Subcutaneous abdominal adipose tissue (tissue), 5 donors: ENCODE measurements around the gene HOXA3.

Experiments
- H3K27ac ChIP-seq: one replicate; pipeline ENCODE4 v1.7.0; 2013; ENCODE audit warnings: low read depth, mild to moderate bottlenecking, inconsistent platforms, low read length, moderate library complexity
- H3K27me3 ChIP-seq, 5 donors: one replicate each; pipeline ENCODE4 v1.7.0; 2013; ENCODE audit warnings: low read length in 5 of 5, inconsistent platforms in 1 of 5; ENCODE audit not compliant: control insufficient read depth in 5 of 5, insufficient read depth in 4 of 5
- H3K36me3 ChIP-seq, 5 donors: one replicate each; pipeline ENCODE4 v1.7.0; 2013; ENCODE audit warnings: low read length in 5 of 5; ENCODE audit not compliant: control insufficient read depth in 5 of 5, insufficient read depth in 5 of 5
- H3K4me1 ChIP-seq, 5 donors: one replicate each; pipeline ENCODE4 v1.7.0; 2013; ENCODE audit warnings: low read length in 5 of 5, mild to moderate bottlenecking in 3 of 5, moderate library complexity in 1 of 5; ENCODE audit not compliant: control insufficient read depth in 5 of 5, insufficient read depth in 5 of 5
- H3K4me3 ChIP-seq, 5 donors: one replicate each; pipeline ENCODE4 v1.7.0; 2013; ENCODE audit warnings: low read length in 5 of 5, low read depth in 1 of 5
- H3K9ac ChIP-seq, 5 donors: one replicate each; pipeline ENCODE4 v1.7.0; 2013; ENCODE audit warnings: low read length in 5 of 5, mild to moderate bottlenecking in 4 of 5, moderate library complexity in 3 of 5
- H3K9me3 ChIP-seq, 5 donors: one replicate each; pipeline ENCODE4 v1.7.0; 2013; ENCODE audit warnings: low read length in 5 of 5; ENCODE audit not compliant: control insufficient read depth in 5 of 5
- donor health status: healthy.
- donor health status: healthy.
- donor health status: healthy.
- donor health status: healthy.
- donor health status: healthy.

The HOXA3 gene

GRCh38 chr7:27177795-27178320 is 25.5 kb upstream of the HOXA3 start:
- Histone ChIP-seq H3K4me3 (peak overlapping the region in 3 of 5 donors; percentile 13 to 63 (median 40)), H3K9ac (peak overlapping the region in 2 of 5 donors; percentile 40 to 52)

DNA sequence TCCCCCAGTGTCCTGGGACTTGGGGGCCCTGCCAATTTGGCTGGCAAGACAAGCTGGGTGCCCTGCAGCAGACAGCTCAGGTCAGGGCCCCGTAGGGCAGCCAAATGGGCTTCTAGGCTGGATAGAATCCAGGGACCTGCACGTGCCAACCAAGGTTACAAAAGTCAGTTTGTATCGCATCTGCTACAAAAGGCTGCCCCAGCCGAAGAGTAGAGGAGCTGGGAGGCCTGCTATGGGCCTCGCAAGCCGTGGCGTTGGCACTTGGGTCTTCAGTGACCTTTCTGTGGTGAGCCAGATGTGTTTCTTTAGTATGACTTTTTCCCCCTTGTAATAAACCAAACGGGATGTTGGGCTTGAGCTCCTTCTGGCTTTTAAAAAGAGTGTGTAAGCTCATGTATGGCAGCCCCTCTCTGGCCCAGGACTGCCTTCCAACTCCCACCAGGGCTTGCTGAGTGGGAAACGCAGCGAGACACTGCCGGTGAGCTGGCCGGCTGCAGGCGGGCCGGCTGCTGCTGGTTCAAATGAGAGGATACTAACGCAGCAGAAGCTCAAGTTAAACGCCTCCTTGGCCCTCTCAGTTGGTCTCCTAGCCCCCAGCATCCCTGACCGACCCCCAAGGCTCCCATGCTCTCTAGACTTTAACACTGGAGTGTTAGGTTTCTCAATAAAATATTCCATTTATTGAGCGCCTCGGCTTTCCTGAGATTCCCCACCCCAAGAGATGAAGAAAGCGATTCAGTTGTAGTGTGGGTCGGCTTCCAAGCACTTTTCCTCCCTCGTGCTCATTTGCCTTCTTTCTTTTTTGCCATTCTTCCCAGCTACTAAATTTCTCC is 24.8 kb upstream of the HOXA3 start:
- Histone ChIP-seq H3K27ac (peak overlapping the region; percentile 98), H3K4me1 (peaks cover 2 to 86% (median 78%) of the 10 kb centered on the region in 5 donors), H3K9me3 (no peaks in the 10 kb centered on the region), H3K27me3 (peaks cover 0 to 29% (median 13%) of the 10 kb centered on the region in 5 donors), H3K9ac (peak overlapping the region in 3 of 5 donors; percentile 16 to 52 (median 40)), H3K36me3 (no peaks in the 10 kb centered on the region), H3K4me3 (peak overlapping the region in 4 of 5 donors; percentile 6 to 40 (median 14))

More at GRCh38 chr7:27177795-27178320, 25.5 kb upstream of the HOXA3 start:
- Histone ChIP-seq H3K9me3 (no peaks in the 10 kb centered on the region), H3K27me3 (peaks cover 0 to 30% (median 19%) of the 10 kb centered on the region in 5 donors), H3K4me1 (peaks cover 2 to 85% (median 77%) of the 10 kb centered on the region in 5 donors), H3K36me3 (no peaks in the 10 kb centered on the region), H3K27ac (peak overlapping the region; percentile 98)

- no peaks in the 10 kb centered on the region for H3K36me3 ChIP-seq
- peak overlapping the region in 1 of 5 donors; percentile 13 for H3K4me3 ChIP-seq
- H3K9me3 ChIP-seq = no peaks in the 10 kb centered on the region
- H3K4me1 ChIP-seq = peaks cover 2 to 87% (median 82%) of the 10 kb centered on the region in 5 donors
- peaks cover 0 to 29% (median 9%) of the 10 kb centered on the region in 5 donors for H3K27me3 ChIP-seq
- peak overlapping the region; percentile 98 for H3K27ac ChIP-seq
- H3K9ac ChIP-seq = no peak overlapping the region
Measured at GRCh38 chr7:27176524-27176845, 24.1 kb upstream of the HOXA3 start.

- peak overlapping the region in 3 of 5 donors; percentile 13 to 24 (median 13) for H3K4me3 ChIP-seq
- peak overlapping the region in 1 of 5 donors; percentile 46 for H3K9ac ChIP-seq
- peaks cover 0 to 31% (median 9%) of the 10 kb centered on the region in 5 donors for H3K27me3 ChIP-seq
- peaks cover 2 to 88% (median 83%) of the 10 kb centered on the region in 5 donors for H3K4me1 ChIP-seq
- peak overlapping the region; percentile 98 for H3K27ac ChIP-seq
- no peaks in the 10 kb centered on the region for H3K36me3 ChIP-seq
- H3K9me3 ChIP-seq = no peaks in the 10 kb centered on the region
Measured at GRCh38 chr7:27175626-27176523, 23.5 kb upstream of the HOXA3 start.

- H3K9me3 ChIP-seq = no peaks in the 10 kb centered on the region
- H3K9ac ChIP-seq = peak overlapping the region in 2 of 5 donors; percentile 52 to 71
- peaks cover 2 to 91% (median 84%) of the 10 kb centered on the region in 5 donors for H3K4me1 ChIP-seq
- H3K27me3 ChIP-seq = peaks cover 0 to 25% (median 12%) of the 10 kb centered on the region in 5 donors
- H3K36me3 ChIP-seq = no peaks in the 10 kb centered on the region
- peak overlapping the region; percentile 98 for H3K27ac ChIP-seq
- peak overlapping the region in 4 of 5 donors; percentile 4 to 86 (median 78) for H3K4me3 ChIP-seq
Measured at GRCh38 chr7:27174874-27175625, 22.7 kb upstream of the HOXA3 start.

DNA sequence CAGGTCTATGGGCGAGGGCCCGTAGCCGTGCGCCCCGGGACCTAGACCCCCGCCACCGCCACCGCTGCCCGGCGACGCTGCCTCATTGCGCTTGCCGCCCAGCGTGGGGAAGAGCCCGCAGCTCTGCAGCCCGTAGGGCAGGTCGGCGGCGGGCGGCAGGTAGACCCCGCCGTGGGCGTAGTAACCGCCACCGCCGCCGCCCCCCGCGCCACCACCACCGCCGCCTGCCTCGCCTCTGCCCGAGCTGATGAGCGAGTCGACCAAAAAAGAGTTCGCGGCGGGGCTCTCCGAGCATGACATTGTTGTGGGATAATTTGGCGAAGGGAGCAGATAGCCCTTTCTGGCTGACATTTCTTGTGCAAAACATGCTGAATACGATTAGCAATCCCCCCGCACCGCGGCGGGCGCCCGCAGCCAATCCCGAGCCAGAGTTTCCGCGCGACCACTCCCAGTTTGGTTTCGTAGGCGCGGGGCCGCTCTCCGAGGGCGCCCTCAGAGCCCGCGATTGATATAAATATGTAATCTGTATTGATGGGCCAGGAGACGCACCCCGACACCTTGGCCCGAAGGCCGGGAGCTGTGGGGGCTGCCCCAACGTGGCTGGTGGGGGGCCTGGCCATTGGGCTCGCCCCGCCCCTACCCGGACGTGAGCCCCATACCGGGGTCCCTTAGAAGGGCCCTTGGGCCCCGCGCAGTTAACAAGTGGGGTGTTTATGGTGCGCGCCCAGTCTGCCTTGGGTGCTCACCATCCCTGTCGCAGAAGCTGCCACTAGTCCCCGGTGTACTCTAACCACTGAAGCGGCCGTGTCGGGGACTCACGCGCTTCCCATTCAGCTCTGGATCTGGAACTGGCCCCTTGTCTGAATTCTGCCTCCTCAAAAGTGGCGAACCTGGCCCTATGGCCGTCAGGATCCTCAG is 21.8 kb upstream of the HOXA3 start, which contains the start of gene HOXA10:
HOXA10 (minus strand) TSS at position 365 of the 918 bp plus-strand sequence; CDS start at position 351, 14 bp downstream.
- H3K4me1 ChIP-seq = peaks cover 0 to 90% (median 82%) of the 10 kb centered on the region in 5 donors
- peak within 1 kb of the TSS; percentile 98 for H3K27ac ChIP-seq
- H3K27me3 ChIP-seq = peaks cover 0 to 28% (median 12%) of the 10 kb centered on the region in 5 donors
- peak within 1 kb of the TSS; percentile 69 to 86 (median 76) for H3K4me3 ChIP-seq
- H3K9ac ChIP-seq = peak within 1 kb of the TSS in 4 of 5 donors; percentile 52 to 72 (median 67)
- H3K9me3 ChIP-seq = no peaks in the 10 kb centered on the region
- H3K36me3 ChIP-seq = no peaks in the 10 kb centered on the region

DNA sequence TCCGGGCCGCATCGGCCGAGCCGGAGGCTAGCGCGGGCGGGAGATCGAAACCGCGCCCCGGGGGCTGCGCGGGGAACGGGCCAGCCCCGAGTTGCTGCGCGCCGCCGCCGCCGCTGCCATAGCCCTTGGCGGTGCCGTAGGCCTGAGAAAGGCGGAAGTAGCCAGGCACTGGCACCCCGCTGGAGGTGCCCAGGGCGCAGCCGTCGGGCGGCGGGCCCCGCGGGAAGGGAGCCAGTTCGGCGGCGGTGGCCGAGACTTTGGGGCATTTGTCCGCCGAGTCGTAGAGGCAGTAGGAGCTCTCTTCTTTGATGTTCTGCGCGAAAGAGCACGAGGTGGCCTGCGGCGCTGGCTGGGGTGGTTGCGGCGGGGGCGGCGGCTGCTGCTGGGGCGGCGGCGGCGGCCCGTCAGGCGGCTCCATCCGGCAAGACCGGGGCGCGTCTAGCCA is 21.1 kb upstream of the HOXA3 start:
- Histone ChIP-seq H3K27ac (peak overlapping the region; percentile 98), H3K9ac (peak overlapping the region in 3 of 5 donors; percentile 52 to 72 (median 71)), H3K4me3 (peak overlapping the region in 4 of 5 donors; percentile 74 to 86 (median 78)), H3K4me1 (peaks cover 0 to 90% (median 84%) of the 10 kb centered on the region in 5 donors), H3K27me3 (peaks cover 0 to 30% (median 12%) of the 10 kb centered on the region in 5 donors), H3K36me3 (no peaks in the 10 kb centered on the region), H3K9me3 (no peaks in the 10 kb centered on the region)

GRCh38 chr7:27172823-27173510 is 20.6 kb upstream of the HOXA3 start:
- H3K9ac ChIP-seq = peak overlapping the region; percentile 52 to 71 (median 63)
- H3K9me3 ChIP-seq = no peaks in the 10 kb centered on the region
- H3K36me3 ChIP-seq = no peaks in the 10 kb centered on the region
- peaks cover 0 to 90% (median 87%) of the 10 kb centered on the region in 5 donors for H3K4me1 ChIP-seq
- peak overlapping the region; percentile 69 to 86 (median 76) for H3K4me3 ChIP-seq
- peak overlapping the region; percentile 98 for H3K27ac ChIP-seq
- peaks cover 0 to 28% (median 12%) of the 10 kb centered on the region in 5 donors for H3K27me3 ChIP-seq
